ENCODE measurements around the gene FSHB.
"Not testable (repeated sequence)": the region's sequence is repeated elsewhere in the genome, so short reads cannot be mapped to it uniquely, and the experiment has no call there.

FSHB gene

DNA sequence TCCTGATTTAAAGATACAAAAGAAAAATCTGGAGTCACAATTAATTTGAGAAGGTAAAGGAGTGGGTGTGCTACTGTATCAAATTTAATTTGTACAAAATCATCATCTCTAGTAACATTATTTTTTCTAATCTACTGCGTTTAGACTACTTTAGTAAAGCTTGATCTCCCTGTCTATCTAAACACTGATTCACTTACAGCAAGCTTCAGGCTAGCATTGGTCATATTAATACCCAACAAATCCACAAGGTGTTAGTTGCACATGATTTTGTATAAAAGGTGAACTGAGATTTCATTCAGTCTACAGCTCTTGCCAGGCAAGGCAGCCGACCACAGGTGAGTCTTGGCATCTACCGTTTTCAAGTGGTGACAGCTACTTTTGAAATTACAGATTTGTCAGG lies at the start of gene FSHB:
TSS of gene FSHB (plus strand) at position 301 of the 400 bp plus-strand sequence. CDS start 889 bp downstream, outside the sequence.
- no peak for DNase-seq

DNA sequence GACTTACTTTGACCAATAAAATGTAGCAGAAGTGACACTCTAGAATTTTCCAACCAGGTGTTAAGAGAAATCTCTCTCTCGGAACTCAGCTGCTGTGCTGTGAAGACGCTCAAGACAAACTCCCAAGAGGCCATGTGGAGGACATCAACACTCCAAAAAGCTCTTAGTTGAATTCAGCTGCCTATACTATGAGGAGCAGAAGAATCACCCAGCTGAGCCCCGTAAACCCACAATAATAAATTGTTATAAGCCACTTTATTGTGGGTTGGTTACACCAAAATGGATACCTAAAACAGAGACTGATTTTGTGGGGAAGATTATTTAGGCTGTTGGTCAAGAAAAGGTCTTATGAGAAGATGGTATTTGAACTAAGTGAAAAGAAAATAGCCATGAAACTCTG lies 44.1 kb upstream of the FSHB start:
- DNase-seq: no peak

DNA sequence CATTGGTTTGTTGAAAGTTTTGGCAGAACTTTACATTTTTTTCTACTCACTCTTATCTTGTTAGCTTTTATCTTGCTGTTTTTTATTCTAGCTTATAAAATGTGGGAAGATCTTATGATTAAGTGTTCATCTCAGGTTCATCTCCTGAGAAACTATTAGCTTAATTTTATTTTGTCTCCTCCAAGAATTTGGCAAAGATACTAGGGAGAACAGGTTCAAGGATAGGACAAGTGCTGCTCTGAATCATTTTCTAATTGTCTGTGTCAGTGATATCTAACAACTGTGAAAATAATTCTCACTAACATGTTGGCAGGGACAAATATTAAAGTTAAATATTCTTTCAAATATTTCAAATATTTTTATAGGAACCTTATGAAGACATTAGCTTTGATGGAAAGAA lies 38.2 kb upstream of the FSHB start:
- DNase-seq: no peak

DNA sequence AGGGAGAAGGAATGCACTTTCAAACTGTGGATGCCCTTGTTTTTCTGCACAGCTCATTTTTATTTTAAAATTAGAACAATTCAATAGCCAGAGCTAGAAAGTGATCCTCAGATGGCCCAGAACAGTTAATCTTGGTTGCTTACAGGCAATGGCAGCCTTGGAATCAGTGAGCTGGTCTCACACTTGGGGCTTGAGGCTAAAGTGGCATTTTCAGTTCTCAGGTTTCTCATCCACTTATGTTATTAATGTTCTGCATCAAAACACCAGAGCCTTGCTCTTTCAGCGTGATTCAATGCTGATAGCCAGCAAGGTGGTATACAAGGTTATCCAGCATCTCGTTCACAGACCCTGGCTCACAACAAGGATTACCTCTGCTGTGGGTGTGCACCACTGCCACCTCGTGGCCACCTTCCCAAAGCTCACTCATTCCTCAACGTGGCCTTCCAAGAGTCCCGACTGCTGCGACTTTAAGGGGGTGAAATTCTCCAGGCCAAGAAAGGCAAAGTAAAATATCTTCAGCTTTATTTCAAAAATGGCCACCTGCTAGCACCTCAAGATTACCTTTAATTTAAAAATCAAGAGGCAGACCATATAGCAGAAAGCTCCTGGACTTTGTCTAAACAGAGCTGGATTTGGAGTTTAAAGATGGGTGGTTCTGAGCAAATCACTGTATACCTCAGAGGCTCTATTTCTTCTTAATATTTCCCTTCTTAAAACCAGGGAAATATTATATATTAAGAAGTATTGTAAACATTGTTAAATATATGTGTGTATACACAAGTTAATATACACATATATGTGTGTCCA lies 34.2 kb upstream of the FSHB start:
- peak; percentile 41 for DNase-seq

DNA sequence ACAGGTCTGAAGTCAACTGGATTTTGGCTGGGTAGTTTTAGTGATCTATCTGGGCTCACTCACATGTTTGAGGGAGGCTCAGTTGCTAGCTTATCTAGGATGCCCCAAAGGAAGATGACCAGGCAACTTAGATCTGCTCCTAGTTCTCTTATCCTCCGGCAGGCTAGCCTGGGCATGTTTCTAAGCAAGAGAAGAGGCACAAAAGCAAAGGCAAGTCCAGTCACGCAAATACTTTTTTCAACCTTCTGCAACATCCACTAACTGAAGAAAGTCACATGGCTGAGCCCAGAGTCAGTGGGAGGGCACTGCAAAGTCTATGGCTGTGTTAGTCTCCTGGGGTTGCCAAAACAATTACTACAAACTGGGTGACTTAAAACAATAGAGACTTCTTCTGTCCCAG lies 32.9 kb upstream of the FSHB start:
- DNase-seq: no peak

DNA sequence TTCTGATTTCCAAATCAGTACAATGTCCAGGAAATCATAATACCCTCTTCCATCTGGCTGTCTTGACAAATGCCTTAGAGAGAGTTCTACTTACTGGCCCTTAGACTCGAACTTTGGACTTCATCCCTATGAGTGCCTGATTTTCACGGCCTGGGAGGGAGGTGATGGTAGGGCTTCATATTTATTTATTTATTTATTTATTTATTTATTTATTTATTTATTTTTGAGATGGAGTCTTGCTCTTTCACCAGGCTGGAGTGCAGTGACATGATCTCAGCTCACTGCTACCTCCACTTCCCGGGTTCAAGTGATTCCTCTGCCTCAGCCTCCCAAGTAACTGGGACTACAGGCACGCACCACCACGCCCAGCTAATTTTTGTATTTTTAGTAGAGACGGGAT lies 27.8 kb upstream of the FSHB start:
- not testable (repeated sequence) for DNase-seq

DNA sequence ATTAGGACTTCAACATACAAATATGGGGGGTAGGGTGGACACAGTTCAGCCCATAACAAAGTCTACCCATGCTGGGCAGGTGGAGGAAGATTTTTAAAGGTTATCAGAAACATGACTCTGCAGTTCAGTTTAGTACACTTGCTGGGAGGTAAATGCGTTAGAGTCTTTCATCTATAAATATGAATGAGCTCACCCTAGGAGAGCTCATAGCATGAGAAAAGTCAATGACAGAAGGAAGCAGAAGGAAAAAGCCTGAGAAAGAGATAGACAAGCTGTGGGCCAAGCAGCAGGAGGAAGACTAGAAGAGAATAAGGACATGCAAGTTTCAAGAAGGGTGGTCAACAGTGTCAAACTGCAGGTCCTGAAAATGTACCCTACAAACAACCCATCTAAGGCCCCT lies 27.0 kb upstream of the FSHB start:
- DNase-seq: no peak

DNA sequence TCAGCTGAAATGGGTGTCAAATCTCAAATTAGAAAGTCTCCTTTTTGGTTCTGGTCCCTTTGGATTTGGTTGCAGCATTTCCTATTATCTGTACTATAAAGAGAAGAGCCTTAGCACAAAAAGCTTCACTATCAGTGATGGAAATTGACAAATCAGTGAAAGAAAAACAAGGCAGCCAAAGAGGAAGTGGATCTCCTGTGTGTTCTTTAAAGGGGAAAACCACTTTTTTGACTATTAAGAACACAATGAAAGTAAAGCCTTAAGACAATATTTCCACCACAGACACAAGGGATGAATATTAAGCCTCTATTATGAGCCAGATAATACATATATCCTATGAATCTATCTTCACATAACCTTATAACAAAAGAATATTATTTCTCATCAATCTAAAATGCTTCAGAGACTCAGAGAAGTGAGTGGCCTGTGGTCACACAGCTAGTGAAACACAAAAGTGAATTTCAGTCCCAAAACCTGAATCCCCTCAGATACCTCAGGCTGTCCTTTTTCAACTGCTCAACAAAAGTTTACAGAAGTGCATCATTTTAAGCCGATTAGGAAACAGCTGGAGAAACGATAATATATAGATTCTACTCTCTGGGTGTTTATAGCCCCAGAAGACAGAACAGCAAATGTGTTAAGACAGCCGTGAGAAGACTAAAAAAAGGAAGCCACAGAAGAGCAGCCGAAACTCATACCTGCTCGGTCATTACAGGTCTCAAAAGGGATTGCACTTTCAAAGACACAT lies 24.4 kb upstream of the FSHB start:
- no peak for DNase-seq

DNA sequence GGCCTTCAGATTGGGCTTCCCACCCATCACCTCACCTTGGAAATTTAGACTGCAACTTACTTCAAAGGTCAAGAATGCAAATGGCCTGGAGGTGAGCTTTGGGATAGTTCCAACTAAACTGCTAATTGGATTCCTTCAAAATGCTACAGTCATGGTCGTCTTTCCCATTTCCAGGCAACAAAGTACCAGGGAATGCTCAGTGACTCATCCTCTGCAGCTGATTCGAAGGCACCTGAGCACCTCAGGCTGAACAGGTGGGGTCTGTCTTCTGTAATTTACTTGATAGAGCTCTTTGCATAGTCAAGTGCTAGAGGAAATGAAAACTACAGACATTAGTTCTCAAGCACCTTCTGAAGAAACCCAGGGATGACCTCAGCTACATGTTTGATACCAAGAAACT lies 20.5 kb upstream of the FSHB start:
- no peak for DNase-seq

DNA sequence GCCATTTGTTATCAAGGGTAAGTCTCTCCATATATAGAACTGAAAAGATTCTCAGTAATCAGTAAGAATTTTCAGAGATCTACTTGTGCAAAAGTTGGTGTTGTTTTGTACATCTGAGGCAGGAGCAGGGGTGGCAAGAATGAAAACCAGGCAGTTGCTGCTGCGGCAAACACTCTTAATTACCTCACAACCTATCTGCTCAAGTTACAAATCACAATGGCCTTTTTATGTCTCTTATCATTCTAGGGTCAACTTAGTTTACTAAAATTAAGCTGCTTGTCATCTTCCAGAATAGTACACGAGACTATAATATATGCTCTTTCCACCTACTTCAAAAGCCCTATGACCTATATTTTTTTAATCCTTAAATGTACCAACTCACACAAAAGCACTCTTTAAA lies 14.3 kb upstream of the FSHB start:
- DNase-seq: no peak

DNA sequence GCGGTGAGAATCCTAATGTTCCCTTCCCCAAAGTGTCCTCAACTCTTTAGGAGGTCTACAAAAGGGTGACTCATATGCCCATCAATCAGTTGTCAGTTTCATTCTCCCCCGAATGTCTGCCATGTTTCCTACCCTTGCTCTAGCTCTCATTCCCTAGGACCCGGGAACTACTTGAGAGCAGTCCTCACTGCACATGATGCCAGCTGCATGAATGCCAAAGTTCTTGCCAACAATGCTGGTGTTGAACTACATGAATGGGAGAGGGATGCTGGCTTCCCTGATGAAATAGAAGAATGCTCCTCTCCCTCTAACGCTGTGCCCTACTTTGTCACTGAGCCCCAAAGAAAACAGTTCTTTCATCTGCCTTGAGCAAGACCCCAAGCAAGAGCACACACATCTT lies 12.5 kb upstream of the FSHB start:
- DNase-seq: no peak

DNA sequence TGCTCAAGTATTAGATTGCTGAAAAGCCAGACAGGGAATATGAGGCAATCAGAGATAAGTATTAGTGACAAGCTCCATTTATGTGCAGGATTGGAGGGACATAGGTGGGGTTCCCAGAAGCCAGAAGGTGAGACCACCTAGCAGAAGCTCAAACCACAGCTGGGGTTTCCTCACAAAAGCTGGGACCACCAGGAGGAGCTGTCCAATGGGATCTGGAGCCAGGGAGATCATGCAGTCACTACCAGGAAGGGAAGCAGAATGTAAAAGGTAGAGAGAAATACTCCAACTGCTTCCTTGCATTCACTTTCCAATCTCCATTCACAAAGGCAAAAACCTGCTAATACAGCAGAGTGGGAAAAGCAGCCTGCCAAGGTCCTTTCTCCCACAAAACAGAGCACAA lies 5.2 kb upstream of the FSHB start:
- no peak for DNase-seq

DNA sequence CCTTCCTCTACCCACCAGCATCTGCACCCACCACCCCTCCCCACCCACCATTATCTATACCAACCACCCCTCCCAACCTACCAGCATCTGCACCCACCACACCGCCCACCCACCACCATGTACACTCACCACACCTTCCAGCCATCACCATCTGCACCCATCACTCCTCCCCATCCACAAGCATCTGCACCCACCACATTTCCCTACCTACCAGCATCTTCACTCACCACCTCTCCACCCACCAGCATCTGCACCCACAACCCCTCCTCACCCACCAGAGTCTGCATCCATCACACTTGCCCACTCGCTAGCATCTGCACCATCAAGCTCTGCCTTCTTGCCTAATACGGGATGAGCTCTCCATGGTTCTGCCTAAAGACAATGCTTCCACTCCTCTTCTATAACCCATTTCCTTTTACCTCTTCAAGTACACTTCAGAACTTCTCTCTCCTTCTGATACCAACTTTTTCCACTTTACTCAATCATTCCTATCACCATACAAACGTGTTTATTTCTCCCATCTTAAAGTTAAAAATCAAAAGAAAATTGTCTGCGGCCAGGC lies 2.4 kb upstream of the FSHB start:
- DNase-seq: no peak

DNA sequence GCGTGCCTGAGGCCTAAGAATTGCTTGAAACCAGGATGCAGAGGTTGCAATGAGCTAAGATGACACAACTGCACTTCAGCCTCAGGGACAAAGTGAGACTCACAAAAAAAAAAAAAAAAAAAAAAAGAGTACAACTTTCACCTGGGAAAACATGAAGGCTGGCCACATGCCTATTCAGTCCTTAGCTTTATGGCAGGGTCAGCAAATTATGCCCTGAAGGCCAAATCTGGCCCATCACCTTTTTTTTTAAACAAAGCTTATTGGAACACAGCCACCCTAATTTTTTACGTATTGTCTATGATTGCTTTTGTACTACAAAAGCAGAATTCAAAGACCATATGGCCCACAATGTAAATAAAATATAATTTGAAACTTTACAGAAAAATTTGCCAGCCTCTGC lies 8.2 kb downstream of the FSHB start:
- no peak for DNase-seq

DNA sequence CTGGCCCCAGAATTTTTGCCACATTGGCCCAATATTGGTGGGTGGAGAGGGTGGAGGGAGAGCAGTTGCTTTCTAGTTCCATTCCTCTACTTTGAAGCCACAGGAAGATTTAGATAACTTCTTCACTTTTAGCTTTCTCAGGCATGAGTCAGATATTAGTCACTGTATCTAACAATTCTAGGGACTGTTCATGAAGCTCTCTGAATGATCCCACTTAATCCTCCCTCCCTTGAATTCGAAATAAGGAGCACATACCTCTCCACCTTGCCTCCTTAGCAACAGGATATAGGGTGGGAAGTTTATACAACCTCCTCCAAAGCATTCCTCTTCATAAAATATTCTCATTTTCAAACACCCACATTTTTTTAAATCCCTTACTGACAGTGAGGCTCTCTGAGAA lies 13.5 kb downstream of the FSHB start:
- no peak for DNase-seq

DNA sequence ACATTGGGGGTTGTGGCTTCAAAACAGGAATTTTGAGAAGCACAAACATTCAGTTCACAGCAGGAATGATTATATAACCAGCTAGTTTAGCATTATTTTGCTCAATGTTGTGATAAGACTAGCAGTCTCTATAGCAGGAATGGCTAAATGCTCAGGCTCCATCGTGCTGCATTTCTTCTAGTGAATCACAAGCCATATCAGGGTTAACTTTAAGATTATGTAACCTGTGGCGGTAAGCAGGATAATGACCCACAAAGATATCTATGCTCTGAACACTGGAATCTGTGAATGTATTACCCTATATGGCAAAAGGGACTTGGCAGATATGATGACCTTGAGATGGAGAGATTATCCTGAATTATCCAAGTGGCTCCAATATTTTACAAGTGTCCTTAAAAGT lies 14.8 kb downstream of the FSHB start:
- DNase-seq: no peak

DNA sequence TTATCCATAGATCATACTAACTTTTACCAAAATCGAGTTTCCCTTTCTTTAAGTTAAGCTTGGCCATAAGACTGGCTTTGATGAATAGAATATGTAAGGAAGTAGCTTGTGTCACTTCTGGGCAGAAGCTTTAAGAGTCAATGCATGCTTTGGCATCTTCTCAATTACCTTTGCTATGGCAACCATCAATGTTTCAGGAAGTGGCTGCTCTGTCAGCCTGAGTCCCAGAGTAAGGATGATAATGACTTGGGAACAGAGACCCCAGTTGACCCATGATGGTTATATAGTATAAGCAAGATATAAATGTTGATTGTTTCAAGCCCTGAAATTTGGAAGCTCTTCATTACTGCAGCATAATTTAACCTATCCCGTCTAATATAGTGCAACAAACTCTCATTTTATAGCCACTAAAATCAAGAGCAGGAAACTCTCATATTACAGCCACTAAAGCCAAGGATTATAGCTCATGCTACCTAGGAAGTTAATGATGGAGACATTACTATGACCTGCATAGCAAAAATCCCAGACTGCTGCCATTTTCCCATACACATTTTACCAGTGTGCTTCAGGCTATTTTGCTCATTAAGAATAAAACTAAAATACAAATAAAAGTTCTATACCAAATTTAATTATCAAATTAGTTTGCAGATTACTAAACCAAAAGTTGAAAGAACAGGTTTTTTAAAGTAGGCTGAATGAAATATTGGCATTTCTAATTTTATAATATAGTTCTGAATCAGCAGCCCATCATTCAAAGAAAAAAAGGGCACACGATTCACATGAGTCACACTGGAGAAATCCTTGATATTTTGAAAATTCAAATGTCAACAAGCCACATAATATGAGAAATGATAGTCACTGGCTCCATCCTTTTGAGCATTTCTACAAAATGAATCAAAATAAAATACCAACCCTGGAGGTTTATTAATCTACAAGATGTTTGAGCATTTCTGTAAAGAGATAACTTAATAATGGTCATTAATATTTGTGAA lies 23.8 kb downstream of the FSHB start:
- DNase-seq: no peak

DNA sequence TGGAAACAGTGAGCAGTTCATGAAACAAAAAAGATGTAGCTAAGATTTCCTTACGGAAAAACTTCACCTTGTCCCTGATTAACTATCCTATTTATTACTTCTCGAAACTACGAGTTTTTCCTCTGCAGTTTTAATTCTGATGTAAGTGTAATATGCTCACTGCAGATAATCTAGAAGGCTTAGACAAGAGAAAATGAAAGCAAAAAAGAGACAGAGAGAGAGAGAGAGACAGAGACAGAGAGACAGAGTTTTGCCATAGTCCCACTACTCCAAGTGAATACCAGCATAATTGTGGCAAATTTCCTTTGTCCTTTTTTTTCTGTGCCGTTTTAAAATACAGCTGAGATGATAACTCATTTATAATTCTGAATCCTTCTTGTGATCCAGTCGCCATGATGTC lies 24.8 kb downstream of the FSHB start:
- DNase-seq: no peak

DNA sequence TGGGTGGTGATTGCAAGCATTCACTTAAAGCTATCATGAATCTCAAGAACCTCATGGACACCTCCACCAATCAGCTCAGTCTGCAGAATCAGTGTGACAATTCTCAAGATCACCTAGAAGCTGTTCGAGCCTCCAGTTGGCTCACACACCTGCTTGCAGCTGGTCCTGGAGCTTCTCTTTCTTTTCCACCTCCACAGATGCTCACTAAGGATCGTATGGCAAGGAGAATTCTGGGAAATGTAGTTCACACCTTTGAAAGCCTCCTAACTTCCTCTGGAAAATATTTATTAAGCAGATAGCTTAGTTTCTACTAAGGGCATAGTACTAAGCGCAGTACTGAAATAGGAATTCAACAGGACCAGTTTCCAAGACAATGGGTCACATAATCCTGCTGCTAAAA lies 26.2 kb downstream of the FSHB start:
- DNase-seq: no peak

DNA sequence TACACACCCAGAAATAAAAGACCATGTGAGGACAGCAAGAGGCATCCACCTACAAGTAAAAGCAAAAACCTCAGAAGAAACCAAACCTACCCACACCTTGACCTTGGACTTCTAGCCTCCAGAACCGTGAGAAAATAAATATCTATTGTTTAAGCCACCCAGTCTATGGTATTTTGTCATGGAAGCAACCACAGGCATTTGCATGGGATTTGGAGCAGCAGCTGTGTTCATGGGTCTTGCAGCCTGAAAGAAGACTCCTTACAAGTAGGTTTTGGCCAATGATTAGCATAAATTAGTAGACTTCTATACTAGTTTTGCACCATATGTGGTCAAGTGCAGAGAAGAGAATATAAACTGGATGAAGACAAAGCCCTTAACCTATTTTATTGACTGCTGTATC lies 27.9 kb downstream of the FSHB start:
- DNase-seq: no peak

DNA sequence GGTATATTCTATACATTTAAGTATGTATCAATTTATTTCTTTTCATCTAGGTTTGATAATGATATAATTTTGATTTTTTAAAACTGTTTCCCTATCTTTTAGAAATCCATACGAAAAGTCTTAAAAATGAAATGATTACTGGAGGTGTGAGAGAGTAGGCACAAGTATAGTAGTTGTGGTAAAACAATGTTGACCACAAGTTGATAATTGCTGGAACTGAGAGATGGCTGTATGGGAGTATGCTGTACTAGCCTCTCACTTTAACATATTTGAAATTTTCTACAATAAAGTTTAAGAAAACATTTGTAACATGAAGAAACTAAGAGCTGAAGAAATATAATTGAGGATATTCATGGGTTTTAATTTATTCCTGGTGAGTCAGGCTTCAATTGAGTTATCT lies 30.0 kb downstream of the FSHB start:
- DNase-seq: no peak

DNA sequence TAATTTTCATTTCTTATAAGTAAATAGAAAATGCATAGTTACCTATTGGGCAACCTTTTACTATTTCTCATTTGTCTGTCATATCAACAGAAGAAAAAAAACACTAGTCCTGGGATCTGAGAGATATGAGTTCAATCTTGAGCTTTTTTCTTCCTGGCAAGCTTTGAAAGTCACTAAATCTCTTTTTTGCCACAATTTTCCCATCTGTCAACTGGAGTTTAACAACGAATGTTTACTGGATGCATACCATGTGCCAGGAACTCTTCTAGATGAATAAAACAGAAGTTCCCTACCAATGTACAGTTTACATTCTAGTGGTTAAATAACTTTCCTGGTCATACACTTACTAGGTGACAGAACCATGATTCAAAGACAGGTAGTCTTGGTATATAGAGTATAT lies 31.0 kb downstream of the FSHB start:
- DNase-seq: no peak

DNA sequence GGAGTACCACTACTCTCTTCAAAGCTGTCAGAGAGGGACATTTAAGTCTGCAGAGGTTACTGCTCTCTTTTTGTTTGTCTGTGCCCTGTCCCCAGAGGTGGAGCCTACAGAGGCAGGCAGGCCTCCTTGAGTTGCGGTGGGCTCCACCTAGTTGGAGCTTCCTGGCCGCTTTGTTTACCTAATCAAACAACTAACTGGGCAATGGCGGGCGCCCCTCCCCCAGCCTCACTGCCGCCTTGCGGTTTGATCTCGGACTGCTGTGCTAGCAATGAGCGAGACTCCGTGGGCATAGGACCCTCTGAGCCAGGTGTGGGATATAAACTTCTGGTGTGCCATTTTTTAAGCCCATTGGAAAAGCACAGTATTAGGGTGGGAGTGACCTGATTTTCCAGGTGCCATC lies 37.8 kb downstream of the FSHB start:
- not testable (repeated sequence) for DNase-seq

Measured in suppressor macrophage treated with lipopolysaccharide for 4 hours (primary cell).